HG02884 (cell line): Measurements from ENCODE around the gene HYAL1.
"Not testable (repeated sequence)": the region's sequence is repeated elsewhere in the genome, so short reads cannot be mapped to it uniquely, and the experiment has no call there.

Source experiments
- ATAC-seq: cut with Tn5 transposase; IDR thresholded peaks from one replicate; pipeline ENCODE4 v1.9.1; 2021; ENCODE audit warnings: mild to moderate bottlenecking, moderate library complexity; ENCODE audit not compliant: unreplicated experiment

The HYAL1 gene

GRCh38 chr3:50263478-50264382 lies 39.6 kb downstream of the HYAL1 start:
- ATAC-seq: no peak

- ATAC-seq: no peak
These were observed 40.6 kb downstream of the HYAL1 start for GRCh38 chr3:50262778-50263177.

- ATAC-seq: not testable (repeated sequence)
These were observed 41.2 kb downstream of the HYAL1 start for GRCh38 chr3:50262200-50262599.

DNA sequence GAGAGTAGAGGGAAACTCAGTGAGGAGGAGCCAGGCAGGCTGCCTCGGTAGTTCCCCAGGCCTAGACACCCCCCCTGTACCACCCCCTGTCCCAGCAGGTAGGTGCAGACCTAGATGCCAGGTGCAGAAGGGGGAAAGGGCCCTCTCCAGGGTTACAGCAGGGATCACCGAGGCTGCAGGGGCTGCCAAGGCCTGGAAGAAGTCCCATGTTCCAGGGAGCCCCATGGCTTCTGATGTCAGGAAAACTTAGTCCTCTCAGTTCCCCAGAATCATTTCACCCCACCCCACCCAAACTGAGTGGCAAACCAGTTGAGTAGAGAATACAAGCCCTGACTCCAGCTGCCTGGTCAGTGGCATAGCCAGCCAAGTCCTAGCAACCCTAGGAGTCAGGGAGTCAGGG lies 41.9 kb downstream of the HYAL1 start:
- ATAC-seq: no peak

- ATAC-seq: no peak
These were observed 42.4 kb downstream of the HYAL1 start for GRCh38 chr3:50260942-50261441.

- ATAC-seq: no peak
These were observed 43.1 kb downstream of the HYAL1 start for GRCh38 chr3:50260027-50260941.

GRCh38 chr3:50259432-50260026 lies 43.8 kb downstream of the HYAL1 start:
- ATAC-seq: no peak

DNA sequence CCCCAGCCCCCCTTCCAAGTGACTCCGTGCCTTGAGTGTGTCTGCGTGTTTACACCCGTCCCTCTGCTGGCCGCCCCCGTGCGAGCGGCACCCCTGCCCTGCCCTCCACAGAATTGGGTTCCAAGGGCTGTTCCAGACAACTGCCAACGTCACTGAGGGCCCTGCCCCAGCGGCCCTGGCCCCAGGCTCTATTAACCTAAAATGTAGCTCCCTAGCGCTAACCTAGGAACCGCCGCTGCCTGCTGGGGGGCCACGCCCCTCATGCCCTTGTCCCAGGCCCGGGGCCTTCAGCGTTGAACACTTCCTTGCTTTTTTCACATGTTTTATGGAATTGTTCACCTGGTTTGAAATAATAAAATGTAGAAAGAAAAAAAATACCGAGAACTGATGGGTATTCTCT lies 44.4 kb downstream of the HYAL1 start:
- no peak for ATAC-seq

- no peak for ATAC-seq
These were observed 45.2 kb downstream of the HYAL1 start for GRCh38 chr3:50258029-50258680.

DNA sequence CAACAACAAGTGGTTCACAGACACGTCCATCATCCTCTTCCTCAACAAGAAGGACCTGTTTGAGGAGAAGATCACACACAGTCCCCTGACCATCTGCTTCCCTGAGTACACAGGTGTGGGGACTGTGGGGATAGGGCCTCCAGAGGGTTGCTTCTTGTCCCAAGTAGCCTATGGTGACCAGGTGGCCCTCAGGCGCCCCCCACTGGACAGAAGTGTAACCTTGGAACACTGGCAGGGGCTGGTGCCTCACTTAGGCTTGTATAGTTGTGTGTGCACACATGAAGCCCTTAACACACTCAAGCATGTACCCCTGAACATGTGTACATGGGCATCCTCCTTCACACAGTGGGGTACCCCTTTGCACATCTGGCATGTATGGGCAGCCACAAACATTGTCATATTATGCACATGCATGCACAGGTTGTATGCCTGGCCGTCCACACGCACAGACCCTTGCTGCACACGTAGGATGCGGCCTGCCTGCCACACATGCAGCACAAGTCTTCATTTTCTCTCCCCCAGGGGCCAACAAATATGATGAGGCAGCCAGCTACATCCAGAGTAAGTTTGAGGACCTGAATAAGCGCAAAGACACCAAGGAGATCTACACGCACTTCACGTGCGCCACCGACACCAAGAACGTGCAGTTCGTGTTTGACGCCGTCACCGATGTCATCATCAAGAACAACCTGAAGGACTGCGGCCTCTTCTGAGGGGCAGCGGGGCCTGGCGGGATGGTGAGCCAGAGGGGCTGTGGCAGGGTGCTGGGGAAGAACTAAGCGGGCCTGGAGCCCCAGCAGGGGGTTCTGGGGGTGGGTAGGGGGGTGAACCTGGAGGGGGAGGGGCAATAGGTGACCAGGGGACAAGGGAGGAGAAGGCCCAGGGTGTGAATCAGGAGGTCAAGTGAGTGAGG lies 46.1 kb downstream of the HYAL1 start:
- no peak for ATAC-seq

DNA sequence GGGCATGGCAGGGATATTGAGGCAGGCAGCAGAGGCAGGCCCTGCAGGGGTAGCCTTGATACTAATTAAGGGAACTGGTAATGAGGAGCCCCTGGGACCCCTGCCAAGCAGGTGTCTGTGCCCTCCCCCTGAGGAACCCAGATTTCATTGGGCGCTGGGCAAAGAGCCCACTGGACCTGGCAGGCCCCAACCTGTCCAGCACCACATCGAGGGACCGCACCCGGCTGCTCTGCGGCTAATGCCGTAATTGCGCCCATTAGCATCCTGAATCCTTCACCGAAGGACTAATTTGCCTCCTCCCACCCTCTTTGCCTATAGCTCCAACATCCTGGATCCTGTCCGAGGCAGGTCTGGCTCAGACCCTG lies 48.1 kb downstream of the HYAL1 start:
- ATAC-seq: no peak

- ATAC-seq: no peak
These were observed 48.7 kb downstream of the HYAL1 start for GRCh38 chr3:50254577-50255250.

GRCh38 chr3:50251220-50251619 lies 52.2 kb downstream of the HYAL1 start:
- no peak for ATAC-seq

GRCh38 chr3:50250514-50250913 lies 52.9 kb downstream of the HYAL1 start:
- no peak for ATAC-seq
